HEK293T (cell line): ENCODE measurements around the gene MDFI.

Experiments used
- ARNT ChIP-seq: fragments of 450-650 bp; IDR thresholded peaks from 2 replicates; pipeline ENCODE4 v1.6.1; 2017; ENCODE audit warnings: mild to moderate bottlenecking
- FOXK2 ChIP-seq: fragments of 450-650 bp; IDR thresholded peaks from 2 replicates; pipeline ENCODE4 v1.6.1; 2016; ENCODE audit warnings: mild to moderate bottlenecking
- SP1 ChIP-seq: fragments of 450-650 bp; IDR thresholded peaks from 2 replicates; pipeline ENCODE4 v1.6.1; 2017

DNA sequence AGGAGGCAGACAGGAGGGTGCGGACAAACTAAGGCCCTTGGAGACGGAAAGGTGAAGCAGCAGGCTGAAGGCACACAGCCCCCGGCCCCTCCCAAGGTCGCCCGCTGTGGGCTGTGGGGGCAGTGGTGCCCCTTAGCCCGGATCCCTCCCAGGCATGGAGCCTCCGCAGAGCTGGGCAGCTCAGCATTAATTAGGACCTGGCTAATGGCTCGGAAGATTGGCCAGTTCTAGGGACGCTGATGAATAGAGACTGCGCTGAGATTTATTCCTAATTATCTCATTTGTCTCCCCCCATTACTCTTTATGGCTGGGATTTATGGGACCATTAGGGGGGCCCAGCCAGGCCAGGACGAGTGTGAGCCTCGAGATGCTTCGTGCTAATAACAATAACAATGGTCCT lies 20.4 kb downstream of the MDFI start:
- TF ChIP-seq SP1 = no peak
- no peak for TF ChIP-seq FOXK2
- no peak for TF ChIP-seq ARNT
